ENCODE data around the gene STK31. TPM values are rescaled to one million over a fixed set of nuclear protein-coding genes. Genes with fewer than 3 reads are reported as not detected.

STK31 gene
- polyA plus RNA-seq, 1 donor (not counting 4 experiments of a cell fraction or from before 2014, with no cell fraction given), result 0.01 TPM

DNA sequence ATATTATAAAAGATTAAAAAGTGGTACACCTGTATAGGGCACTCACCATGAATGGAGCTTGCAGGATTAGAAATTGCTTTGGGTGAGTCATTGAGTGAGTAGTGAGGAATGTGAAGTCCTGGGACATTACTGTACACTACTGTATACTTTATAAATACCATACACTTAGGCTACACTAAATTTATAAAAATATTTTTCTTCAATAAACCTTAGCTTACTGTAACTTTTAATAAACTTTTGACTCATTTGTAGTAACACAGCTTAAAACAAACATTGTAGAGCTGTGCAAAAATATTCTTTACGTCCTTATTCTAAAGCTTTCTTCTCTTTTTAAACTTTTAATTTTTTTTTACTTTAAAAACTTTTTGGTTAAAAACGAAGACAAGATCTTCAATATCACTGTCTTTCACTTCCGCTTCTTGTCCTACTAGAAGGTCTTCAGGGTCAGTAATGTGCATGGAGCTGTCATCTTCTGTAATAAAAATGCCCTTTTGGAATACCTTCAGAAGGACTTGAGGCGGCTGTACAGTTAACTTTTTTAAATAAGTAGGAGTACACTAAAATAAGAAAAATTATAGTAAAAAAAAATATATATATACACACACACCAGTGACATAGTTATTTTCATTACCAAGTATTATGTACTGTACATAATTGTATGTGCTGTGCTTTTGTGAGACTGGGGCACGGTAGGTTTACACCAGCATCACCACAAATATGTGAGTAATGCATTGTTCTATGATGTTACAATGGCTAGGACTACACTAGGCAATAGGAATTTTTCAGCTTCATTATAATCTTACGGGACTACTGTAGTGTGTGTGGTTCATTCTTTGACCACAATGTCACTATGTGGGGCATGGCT lies 3.5 kb downstream of the STK31 start:
- no peak for TF ChIP-seq EZH2 (IDR thresholded peaks at IDR 0.05; ENCODE audit: low read length)
- TF ChIP-seq, protein P1, sequence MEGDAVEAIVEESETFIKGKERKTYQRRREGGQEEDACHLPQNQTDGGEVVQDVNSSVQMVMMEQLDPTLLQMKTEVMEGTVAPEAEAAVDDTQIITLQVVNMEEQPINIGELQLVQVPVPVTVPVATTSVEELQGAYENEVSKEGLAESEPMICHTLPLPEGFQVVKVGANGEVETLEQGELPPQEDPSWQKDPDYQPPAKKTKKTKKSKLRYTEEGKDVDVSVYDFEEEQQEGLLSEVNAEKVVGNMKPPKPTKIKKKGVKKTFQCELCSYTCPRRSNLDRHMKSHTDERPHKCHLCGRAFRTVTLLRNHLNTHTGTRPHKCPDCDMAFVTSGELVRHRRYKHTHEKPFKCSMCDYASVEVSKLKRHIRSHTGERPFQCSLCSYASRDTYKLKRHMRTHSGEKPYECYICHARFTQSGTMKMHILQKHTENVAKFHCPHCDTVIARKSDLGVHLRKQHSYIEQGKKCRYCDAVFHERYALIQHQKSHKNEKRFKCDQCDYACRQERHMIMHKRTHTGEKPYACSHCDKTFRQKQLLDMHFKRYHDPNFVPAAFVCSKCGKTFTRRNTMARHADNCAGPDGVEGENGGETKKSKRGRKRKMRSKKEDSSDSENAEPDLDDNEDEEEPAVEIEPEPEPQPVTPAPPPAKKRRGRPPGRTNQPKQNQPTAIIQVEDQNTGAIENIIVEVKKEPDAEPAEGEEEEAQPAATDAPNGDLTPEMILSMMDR (optimal IDR thresholded peaks at IDR 0.05 in 1 of 3, IDR thresholded peaks at IDR 0.05 in 1 of 3, conservative IDR thresholded peaks at IDR 0.05 in 1 of 3; ENCODE audit: extremely low read depth in 1 of 3, insufficient read depth in 2 of 3, low read length in 3 of 3), result no peak
- H3K27ac ChIP-seq (ENCODE audit: control insufficient read depth, insufficient read depth, low read length), result no peak overlapping the region
- H3K4me2 ChIP-seq (ENCODE audit: control insufficient read depth, extremely low read depth, insufficient read depth, low read depth, low read length), result peak overlapping the region; percentile 59
- H3K79me2 ChIP-seq (ENCODE audit: control insufficient read depth, insufficient read depth, low read length), result no peaks in the 10 kb centered on the region
- dilution Hi-C loops (cut with MboI; ENCODE audit: extremely low pct_ligation_motif_present, low sequenced_read_pairs), result no loop called here
- H3K9me3 ChIP-seq (ENCODE audit: control insufficient read depth, low read depth, low read length), result no peaks in the 10 kb centered on the region
- H3K36me3 ChIP-seq (ENCODE audit: control insufficient read depth in 2 of 2, extremely low read depth in 1 of 2, insufficient read depth in 2 of 2, low read length in 2 of 2), result no peaks in the 10 kb centered on the region
- H3K4me1 ChIP-seq (ENCODE audit: control insufficient read depth, extremely low read depth, insufficient read depth, low read length), result peaks cover 22% of the 10 kb centered on the region
- H3K27me3 ChIP-seq (ENCODE audit: control insufficient read depth, extremely low read depth, insufficient read depth, low read length), result no peaks in the 10 kb centered on the region
- no peaks in the 10 kb centered on the region for H3K9me1 ChIP-seq (ENCODE audit: control insufficient read depth, extremely low read depth, insufficient read depth, low read length)
- peak overlapping the region in 1 of 3 experiments; percentile 24 for H3K4me3 ChIP-seq (ENCODE audit: control insufficient read depth in 2 of 3, extremely low read depth in 1 of 3, insufficient read depth in 2 of 3, low read depth in 1 of 3, low read length in 3 of 3)
- no peaks in the 10 kb centered on the region for H4K20me1 ChIP-seq (ENCODE audit: control insufficient read depth, extremely low read depth, insufficient read depth, low read length)
- DNase-seq (ENCODE audit: low read depth, low spot score) (peak; percentile 76), FAIRE-seq (peak; percentile 88)
- H2AFZ ChIP-seq (ENCODE audit: control insufficient read depth, low read length), result no peak overlapping the region
- no peak overlapping the region for H3K9ac ChIP-seq (ENCODE audit: control insufficient read depth, extremely low read depth, insufficient read depth, low read length)

DNA sequence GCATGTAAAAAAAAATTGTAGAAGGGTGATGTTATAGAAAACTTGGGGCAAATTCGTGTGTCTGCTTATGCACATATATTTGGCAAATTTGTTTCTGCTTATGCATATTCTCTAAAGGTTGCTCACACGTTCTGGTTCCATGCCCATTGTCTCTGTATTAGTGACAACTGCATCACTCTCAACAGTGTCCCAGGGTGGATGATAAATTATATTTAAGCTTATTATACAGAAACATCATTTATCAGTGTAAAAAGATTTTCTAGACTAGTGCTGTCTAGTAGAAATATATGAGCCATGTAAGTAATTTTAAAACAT lies 4.1 kb downstream of the STK31 start:
- Histone ChIP-seq H3K4me2 (ENCODE audit: control insufficient read depth, extremely low read depth, insufficient read depth, low read depth, low read length) (no peak overlapping the region), H3K36me3 (ENCODE audit: control insufficient read depth in 2 of 2, extremely low read depth in 1 of 2, insufficient read depth in 2 of 2, low read length in 2 of 2) (no peaks in the 10 kb centered on the region), H3K27ac (ENCODE audit: control insufficient read depth, insufficient read depth, low read length) (no peak overlapping the region), H2AFZ (ENCODE audit: control insufficient read depth, low read length) (no peak overlapping the region), H3K27me3 (ENCODE audit: control insufficient read depth, extremely low read depth, insufficient read depth, low read length) (no peaks in the 10 kb centered on the region), H4K20me1 (ENCODE audit: control insufficient read depth, extremely low read depth, insufficient read depth, low read length) (no peaks in the 10 kb centered on the region), H3K9ac (ENCODE audit: control insufficient read depth, extremely low read depth, insufficient read depth, low read length) (no peak overlapping the region), H3K4me1 (ENCODE audit: control insufficient read depth, extremely low read depth, insufficient read depth, low read length) (peaks cover 22% of the 10 kb centered on the region), H3K79me2 (ENCODE audit: control insufficient read depth, insufficient read depth, low read length) (no peaks in the 10 kb centered on the region), H3K4me3 (ENCODE audit: control insufficient read depth in 2 of 3, extremely low read depth in 1 of 3, insufficient read depth in 2 of 3, low read depth in 1 of 3, low read length in 3 of 3) (no peak overlapping the region), H3K9me3 (ENCODE audit: control insufficient read depth, low read depth, low read length) (no peaks in the 10 kb centered on the region), H3K9me1 (ENCODE audit: control insufficient read depth, extremely low read depth, insufficient read depth, low read length) (no peaks in the 10 kb centered on the region)
- FAIRE-seq, result no peak
- dilution Hi-C loops (cut with MboI; ENCODE audit: extremely low pct_ligation_motif_present, low sequenced_read_pairs), result no loop called here
- no peak for DNase-seq (ENCODE audit: low read depth, low spot score)
- TF ChIP-seq, protein P1 (optimal IDR thresholded peaks at IDR 0.05 in 1 of 3, IDR thresholded peaks at IDR 0.05 in 1 of 3, conservative IDR thresholded peaks at IDR 0.05 in 1 of 3; ENCODE audit: extremely low read depth in 1 of 3, insufficient read depth in 2 of 3, low read length in 3 of 3), result no peak
- no peak for TF ChIP-seq EZH2 (IDR thresholded peaks at IDR 0.05; ENCODE audit: low read length)
